Ishikawa (cell line): Measurements from ENCODE around the gene AUTS2.

Experiments used
- EP300 ChIP-seq: IDR thresholded peaks from 2 replicates; pipeline ENCODE4 v1.6.1; 2012; ENCODE audit warnings: borderline replicate concordance
- TAF1 ChIP-seq: IDR thresholded peaks from 2 replicates; pipeline ENCODE4 v1.6.1; 2012; ENCODE audit warnings: low read depth, mild to moderate bottlenecking
- TCF12 ChIP-seq: IDR thresholded peaks from 2 replicates; pipeline ENCODE4 v1.6.1; 2012; ENCODE audit warnings: low read depth

DNA sequence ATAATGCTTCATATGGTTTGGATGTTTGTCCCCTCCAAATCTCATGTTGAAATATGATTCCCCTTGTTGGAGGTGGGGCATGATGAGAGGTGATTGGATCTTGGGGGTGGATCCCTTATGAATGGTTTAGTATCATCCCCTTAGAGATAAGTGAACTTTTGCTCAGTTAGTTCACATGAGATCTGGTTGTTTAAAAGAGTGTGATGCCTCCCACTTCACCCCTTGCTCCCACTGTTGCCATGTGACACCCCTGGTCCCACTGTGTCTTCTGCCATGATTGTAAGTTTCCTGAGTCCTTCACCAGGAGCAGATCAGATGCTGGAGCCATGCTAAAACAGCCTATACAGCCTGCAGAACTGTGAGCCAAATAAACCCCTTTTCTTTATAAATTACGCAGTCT, 13.1 kb upstream of the AUTS2 start:
- TF ChIP-seq TCF12, result no peak
- no peak for TF ChIP-seq EP300
- no peak for TF ChIP-seq TAF1
